Globus pallidus (tissue), 1 donor: ENCODE measurements around the gene KATNB1.
"Not testable (repeated sequence)": the region's sequence is repeated elsewhere in the genome, so short reads cannot be mapped to it uniquely, and the experiment has no call there.

Experiments used
- DNase-seq: peaks from one replicate; pipeline ENCODE4 v3.0.0-alpha.2; 2015; ENCODE audit warnings: low spot score

The KATNB1 gene

DNA sequence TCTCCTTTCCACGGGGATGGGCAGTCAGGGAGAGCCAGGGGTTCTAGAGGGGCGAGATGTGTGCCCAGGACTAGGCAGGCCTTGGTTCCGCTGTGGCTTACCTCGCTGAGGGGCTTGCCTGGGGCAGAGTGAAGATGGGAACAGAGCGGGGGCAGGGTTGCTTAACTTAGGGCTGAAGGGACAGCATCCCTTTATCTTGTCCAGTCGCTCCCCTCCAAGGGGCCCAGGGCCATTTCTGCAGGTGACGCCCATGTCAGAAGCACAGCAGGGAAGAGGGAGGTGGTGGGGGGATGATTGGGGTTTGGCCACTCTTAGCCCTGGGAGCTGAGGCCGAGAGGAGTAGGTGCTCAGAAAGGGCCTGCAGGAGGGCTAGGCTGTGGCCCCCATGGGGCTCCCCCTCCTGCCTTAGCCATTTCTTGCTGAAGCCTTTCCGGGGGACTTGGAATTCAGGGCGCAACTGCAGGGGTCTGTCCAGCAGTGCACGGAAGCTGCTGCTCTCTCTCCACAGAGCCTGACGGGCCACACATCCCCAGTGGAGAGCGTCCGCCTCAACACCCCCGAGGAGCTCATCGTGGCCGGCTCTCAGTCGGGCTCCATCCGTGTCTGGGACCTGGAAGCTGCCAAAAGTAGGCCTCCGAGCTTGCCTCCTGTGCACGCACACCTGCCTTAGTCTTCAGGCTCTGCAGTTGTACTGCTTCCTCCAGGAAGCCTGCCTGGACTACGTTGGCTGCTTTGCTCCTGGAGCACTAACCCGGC lies 8.5 kb downstream of the KATNB1 start:
- DNase-seq, result no peak

DNA sequence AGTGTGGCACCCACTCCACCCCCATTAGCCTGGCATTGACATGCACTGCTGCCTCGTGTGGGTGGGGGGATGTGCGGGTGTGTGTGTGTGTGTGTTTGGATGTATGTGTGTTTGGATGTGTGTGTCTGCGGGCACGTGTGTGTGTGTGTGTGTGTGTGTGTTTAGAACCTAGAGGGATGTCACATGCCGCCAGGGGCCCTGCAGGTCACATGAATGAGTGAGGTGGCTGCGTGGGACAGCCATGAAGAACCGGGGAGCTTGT lies 9.0 kb downstream of the KATNB1 start:
- no peak for DNase-seq

DNA sequence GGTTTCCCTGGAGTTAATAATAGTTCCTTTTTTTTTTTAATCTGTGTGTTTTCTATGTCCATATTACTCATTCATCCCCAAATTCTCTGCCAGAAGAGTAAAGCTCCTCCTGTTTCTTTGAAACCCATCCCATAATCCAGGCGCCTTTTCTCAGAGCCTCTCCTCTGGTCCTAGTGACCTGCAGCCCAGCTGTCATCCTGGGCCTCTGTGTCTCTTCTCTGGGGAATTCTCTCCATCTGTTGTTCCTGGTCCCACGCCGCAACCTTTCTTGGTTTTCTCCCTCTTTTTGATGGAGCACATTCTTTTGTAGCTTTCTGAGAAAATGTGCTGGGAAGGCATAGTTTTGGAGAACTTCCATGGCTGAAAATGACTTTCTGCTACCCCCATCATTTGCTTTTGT lies 10.2 kb downstream of the KATNB1 start:
- DNase-seq, result no peak

DNA sequence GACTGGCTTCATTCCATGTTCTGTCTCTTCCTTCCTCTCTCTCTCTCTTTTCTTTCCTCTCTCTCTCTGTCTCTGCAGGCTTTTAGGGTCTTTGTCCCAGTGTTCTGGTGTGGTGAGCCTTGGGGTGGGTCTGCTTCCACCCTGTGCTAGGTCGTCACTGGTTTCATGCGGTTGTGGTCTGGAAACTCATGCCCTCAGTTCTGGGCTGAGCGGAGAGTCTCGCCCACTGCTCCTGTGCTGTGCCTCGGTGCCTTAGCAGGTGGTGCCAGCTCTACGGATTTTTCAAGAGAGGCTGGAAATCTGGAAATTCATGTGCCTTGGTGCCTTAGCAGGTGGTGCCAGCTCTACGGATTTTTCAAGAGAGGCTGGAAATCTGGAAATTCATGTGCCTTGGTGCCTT lies 10.7 kb downstream of the KATNB1 start:
- not testable (repeated sequence) for DNase-seq

DNA sequence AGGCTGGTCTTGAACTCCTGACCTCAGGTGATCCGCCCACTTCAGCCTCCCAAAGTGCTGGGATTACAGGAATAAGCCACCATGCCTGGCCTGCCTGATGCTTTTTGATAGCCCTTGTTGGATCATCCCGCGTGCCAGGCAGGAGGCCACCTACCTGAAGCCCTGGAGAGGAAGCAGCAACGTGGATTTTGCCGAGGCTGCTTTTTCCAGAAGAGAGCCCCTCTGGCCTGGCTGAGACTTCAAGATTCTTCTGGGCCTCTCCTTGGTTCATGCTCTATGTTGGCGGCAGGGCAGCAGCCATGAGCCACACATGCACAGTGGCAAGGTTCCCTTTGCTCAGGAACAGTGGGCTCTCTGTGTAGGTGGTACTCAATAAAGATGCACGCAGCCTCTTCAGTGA lies 11.5 kb downstream of the KATNB1 start:
- DNase-seq, result no peak

GRCh38 chr16:57747496-57747895 lies 11.9 kb downstream of the KATNB1 start:
- no peak for DNase-seq

- DNase-seq, result no peak
Measured at GRCh38 chr16:57747996-57748395, 12.4 kb downstream of the KATNB1 start.

GRCh38 chr16:57748596-57748995 lies 13.0 kb downstream of the KATNB1 start:
- no peak for DNase-seq

GRCh38 chr16:57749101-57749692 lies 13.6 kb downstream of the KATNB1 start:
- no peak for DNase-seq

- DNase-seq, result no peak
Measured at GRCh38 chr16:57749856-57750452, 14.4 kb downstream of the KATNB1 start.

DNA sequence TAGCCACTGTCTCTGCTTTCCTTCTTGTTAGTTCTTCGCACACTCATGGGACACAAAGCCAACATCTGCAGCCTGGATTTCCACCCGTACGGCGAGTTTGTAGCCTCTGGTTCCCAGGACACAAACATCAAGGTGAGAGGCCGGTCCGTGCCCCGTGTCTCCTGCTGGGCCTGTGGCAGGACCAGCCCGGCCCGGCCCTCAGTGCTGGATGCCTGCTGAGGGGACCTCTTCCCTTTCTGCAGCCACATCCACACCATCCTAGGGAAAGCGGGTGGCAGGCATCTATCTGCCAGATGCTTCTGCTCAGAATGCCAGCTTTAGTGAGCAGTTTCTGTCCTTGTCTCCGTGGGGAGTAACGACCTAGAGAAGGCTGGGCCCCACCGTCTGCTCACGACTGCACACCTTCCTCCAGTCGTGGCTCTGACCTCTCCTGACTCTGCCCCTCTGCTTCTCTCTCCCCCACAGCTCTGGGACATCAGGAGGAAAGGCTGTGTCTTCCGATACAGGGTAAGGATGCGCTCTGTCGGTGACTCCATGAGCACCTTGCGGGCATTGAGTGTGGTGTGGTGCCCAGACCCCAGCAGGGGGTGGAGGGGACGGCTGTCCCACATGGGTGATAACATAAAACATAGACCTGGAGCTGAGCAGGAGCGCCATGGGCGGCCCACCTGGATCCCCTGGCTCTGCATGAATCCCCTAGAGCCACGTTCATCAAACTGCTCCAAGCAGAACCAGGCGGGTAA lies 15.4 kb downstream of the KATNB1 start:
- DNase-seq, result no peak

- no peak for DNase-seq
Measured at GRCh38 chr16:57751539-57752202, 16.1 kb downstream of the KATNB1 start.

GRCh38 chr16:57752203-57752580 lies 16.6 kb downstream of the KATNB1 start:
- DNase-seq, result no peak

DNA sequence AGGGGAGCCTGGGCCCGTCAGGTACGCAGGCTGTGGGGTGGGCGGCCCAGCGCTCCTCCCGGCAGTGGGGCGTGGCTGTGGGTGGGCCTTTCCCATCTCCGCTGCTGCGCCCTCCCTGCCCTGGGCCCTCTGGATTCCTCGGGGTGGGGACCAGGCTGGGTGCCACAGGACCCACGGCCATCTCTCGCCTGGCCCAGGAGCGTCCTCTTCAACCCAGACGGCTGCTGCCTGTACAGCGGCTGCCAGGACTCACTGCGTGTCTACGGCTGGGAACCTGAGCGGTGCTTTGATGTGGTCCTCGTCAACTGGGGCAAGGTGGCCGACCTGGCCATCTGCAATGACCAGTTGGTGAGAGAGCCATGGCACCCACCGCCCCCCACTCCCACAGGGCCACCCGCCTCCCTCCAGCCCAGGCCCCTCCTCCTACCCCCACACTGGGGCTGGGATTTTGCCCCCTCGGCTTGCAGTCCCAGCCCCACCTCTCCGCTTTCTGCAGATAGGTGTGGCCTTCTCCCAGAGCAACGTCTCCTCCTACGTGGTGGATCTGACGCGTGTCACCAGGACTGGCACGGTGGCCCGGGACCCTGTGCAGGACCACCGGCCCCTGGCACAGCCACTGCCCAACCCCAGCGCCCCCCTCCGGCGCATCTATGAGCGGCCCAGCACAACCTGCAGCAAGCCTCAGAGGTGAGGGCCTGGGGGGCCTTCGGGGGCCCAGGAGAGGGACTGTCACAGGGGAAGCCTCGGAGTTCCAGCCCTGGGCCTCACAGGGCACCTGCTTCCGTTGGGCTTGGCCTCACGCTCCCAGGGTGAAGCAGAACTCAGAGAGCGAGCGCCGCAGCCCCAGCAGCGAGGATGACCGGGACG lies 17.2 kb downstream of the KATNB1 start:
- DNase-seq, result no peak

DNA sequence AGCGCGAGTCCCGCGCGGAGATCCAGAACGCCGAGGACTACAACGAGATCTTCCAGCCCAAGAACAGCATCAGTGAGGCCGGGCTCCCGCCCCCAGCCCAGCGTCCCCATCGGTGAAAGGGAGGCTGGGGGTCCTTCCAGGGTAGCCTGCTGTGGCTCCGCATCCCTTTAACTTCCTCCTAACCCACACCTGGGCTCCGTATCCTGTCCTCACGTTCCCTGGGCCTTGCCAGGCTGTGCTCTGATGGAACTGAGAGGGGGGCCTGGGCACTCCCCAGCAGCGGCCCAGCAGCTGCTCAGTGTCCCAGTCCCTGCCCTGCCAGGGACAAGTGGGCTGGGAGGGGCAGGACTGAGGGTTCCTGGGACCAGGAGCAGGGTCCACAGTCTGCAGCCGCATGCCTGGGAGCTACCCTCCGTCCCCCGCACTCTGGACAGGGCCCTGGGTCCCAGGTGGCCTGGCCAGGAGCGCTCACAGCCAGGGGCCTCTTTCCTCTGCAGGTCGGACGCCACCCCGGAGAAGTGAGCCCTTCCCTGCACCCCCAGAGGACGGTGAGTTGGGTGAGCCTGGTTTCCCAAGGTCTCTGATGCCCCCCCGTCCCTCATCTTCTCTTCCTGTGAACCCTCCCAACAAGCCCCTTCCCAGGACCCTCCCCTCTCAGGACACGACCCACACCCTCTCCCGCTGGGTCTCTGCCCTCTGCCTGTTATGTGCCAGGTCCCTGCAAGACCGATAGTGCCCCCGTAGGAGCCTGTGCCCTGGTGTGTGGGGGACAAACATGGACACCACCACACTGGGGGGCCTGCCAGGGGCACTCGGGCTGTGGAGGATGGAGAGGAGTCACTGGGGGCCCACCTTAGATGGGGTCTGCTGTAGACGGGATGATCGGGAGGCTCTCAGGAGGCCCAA lies 18.1 kb downstream of the KATNB1 start:
- no peak for DNase-seq

DNA sequence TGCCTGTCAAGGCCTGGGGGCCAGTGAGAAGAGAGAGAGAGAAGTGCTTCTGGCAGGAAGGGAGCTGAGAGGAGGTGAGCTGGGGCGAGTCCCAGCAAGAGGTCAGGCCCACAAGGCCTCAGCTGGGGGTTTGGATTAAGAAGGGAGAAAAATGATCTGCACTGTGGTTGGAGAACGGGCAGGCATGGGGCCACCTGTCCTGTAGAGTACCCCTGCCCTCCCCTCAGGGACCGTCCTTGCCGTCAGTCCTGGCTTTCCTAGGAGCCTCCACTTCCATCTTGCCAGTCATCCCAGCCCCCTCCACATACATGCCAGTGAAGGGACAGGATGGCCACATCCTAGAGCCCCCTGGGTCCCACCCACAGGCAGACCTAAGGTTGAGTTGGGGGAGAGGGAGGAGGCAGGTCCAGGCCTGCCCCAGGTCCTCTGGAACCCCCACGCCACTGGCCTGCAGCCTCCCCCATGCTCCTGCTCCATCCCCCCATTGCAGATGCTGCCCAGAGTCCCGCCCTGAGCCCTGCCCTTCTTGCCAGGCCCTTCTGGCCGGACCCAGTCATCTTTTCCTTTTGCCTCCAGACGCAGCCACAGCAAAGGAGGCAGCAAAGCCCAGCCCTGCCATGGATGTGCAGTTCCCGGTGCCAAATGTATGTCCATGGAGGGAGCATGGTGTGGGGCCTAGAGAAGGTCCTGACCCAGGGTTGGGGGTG lies 18.9 kb downstream of the KATNB1 start:
- no peak for DNase-seq

GRCh38 chr16:57755061-57755684 lies 19.6 kb downstream of the KATNB1 start:
- no peak for DNase-seq

DNA sequence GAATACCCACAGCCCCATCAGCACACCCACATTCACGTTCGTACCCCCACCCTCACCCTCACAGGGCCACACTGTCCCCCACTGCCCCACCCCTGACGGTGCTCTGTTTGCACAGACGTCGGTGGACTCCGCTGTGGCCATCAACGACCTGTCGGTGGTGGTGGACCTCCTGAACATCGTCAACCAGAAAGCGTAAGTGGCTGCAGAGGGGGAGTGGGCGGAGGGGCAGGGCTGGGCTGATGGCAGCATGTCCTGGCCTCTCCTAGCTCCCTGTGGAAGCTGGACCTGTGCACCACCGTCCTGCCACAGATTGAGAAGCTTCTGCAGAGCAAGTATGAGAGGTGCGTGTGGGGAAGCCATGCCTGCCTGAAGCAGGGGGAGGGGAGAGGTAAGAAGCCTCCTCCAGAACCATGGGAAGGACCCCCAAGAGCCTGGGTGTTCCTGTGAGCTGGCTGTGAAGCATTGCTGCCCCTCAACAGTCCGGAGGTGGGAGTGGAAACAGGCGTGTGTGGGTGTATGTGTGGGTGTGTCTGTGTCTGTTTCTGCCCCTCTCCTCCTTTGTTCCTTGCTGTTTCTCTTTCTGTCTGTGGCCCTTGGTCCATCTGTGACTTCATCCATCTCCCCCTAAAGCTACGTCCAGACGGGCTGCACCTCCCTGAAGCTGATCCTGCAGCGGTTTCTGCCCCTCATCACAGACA lies 20.3 kb downstream of the KATNB1 start:
- no peak for DNase-seq
